GM23248 (cell line): ENCODE results near the gene SLC34A1. TPM values are rescaled to one million over a fixed set of nuclear protein-coding genes. Genes with fewer than 3 reads are reported as not detected.

Experiments used
- DNase-seq: peaks from one replicate; pipeline ENCODE4 v3.0.0-alpha.2; 2015
- H2AFZ ChIP-seq: fragments of 200-600 bp; sonication (generic); 2 replicates; pipeline ENCODE4 v1.6.1; 2016; ENCODE audit warnings: antibody characterized with exemption
- H3F3A ChIP-seq: fragments of 200-600 bp; sonication (generic); 2 replicates; pipeline ENCODE4 v1.6.1; 2016; ENCODE audit warnings: mild to moderate bottlenecking, antibody characterized with exemption, mixed run types; ENCODE audit not compliant: insufficient read depth
- H3K27ac ChIP-seq: fragments of 200-600 bp; sonication (generic); 2 replicates; pipeline ENCODE4 v1.5.1; 2016; ENCODE audit warnings: mild to moderate bottlenecking
- H3K27me3 ChIP-seq: fragments of 200-600 bp; sonication (generic); replicated peaks from 2 replicates; pipeline ENCODE4 v1.6.1; 2016; ENCODE audit warnings: mild to moderate bottlenecking; ENCODE audit not compliant: insufficient read depth
- H3K36me3 ChIP-seq: fragments of 200-600 bp; sonication (generic); 2 replicates; pipeline ENCODE4 v1.6.1; 2016; ENCODE audit warnings: low read depth, mild to moderate bottlenecking
- H3K4me1 ChIP-seq: fragments of 200-600 bp; sonication (generic); 2 replicates; pipeline ENCODE4 v1.6.1; 2016; ENCODE audit warnings: mild to moderate bottlenecking; ENCODE audit not compliant: insufficient read depth
- H3K4me2 ChIP-seq: fragments of 200-600 bp; sonication (generic); one replicate; pipeline ENCODE4 v1.6.1; 2016; ENCODE audit warnings: mild to moderate bottlenecking; ENCODE audit not compliant: unreplicated experiment
- H3K4me3 ChIP-seq: fragments of 200-600 bp; sonication (generic); 2 replicates; pipeline ENCODE4 v1.5.1; 2016; ENCODE audit warnings: mild to moderate bottlenecking
- H3K79me2 ChIP-seq: fragments of 200-600 bp; sonication (generic); 2 replicates; pipeline ENCODE4 v1.6.1; 2016; ENCODE audit warnings: mild to moderate bottlenecking; ENCODE audit not compliant: insufficient read depth
- H3K9ac ChIP-seq: fragments of 200-600 bp; sonication (generic); 2 replicates; pipeline ENCODE4 v1.6.1; 2016; ENCODE audit warnings: mild to moderate bottlenecking
- H3K9me2 ChIP-seq: fragments of 200-600 bp; sonication (generic); 2 replicates; pipeline ENCODE4 v1.6.1; 2016; ENCODE audit warnings: mixed run types, mild to moderate bottlenecking, moderate library complexity; ENCODE audit not compliant: insufficient read depth
- H3K9me3 ChIP-seq: fragments of 200-600 bp; sonication (generic); one replicate; pipeline ENCODE4 v1.6.1; 2017; ENCODE audit warnings: low read depth
- H4K20me1 ChIP-seq: fragments of 200-600 bp; sonication (generic); 2 replicates; pipeline ENCODE4 v1.6.0; 2016; ENCODE audit not compliant: insufficient read depth
- EZH2 ChIP-seq: fragments of 200-600 bp; sonication (generic); IDR thresholded peaks from 2 replicates; pipeline ENCODE4 v1.6.1; 2018; ENCODE audit warnings: antibody characterized with exemption, mild to moderate bottlenecking; ENCODE audit not compliant: insufficient read depth, poor library complexity, severe bottlenecking
- EZH2phosphoT487 ChIP-seq: fragments of 200-600 bp; sonication (generic); IDR thresholded peaks from 2 replicates; pipeline ENCODE4 v1.6.1; 2018; ENCODE audit warnings: antibody characterized with exemption, moderate library complexity, mild to moderate bottlenecking, low read depth; ENCODE audit not compliant: insufficient read depth
- WGBS, 2 experiments: methylation state at CpG; one replicate each; pipeline ENCODE4 v1.1.6; 2015 to 2017; ENCODE audit warnings: low lambda C conversion rate in 2 of 2, low coverage in 1 of 2; ENCODE audit errors: missing lambda C conversion rate in 2 of 2; 5-methylcytosine and 5-hydroxymethylcytosine counted together
- in situ Hi-C: fragments of 300-500 bp; cut with MboI; formaldehyde crosslinking; loops from 2 replicates; pipeline ENCODE4 v1.15.0; 2020
- polyA plus RNA-seq: library from polyadenylated mRNA; unstranded; fragments of >200 nt; fragmentation: Nextera tagmentation; extraction: Ambion mirVana; gene quantifications from 2 replicates; pipeline ENCODE4 v1.2.1, GENCODE V29; 2016
- total RNA-seq: library from RNA; depleted of rRNA; stranded (reverse); fragments of >200 nt; shearing (Covaris generic); gene quantifications from 2 replicates; pipeline ENCODE4 v1.2.3, GENCODE V29; 2014

Gene SLC34A1
- total and polyA plus RNA-seq, 2 experiments from 2014 or later = not detected

GRCh38 chr5:177349762-177350161 lies 34.5 kb upstream of the SLC34A1 start:
- H4K20me1 ChIP-seq = no peaks in the 10 kb centered on the region
- H3K9me2 ChIP-seq = no peaks in the 10 kb centered on the region
- H3K4me1 ChIP-seq = peaks cover 17% of the 10 kb centered on the region
- H3F3A ChIP-seq = no peaks in the 10 kb centered on the region
- 0 out of 2 replicates have a peak overlapping the region, but pooled peaks have one; percentile 90 for H3K9ac ChIP-seq
- in situ Hi-C loops = no loop called here
- TF ChIP-seq EZH2 (no peak), EZH2phosphoT487 (no peak)
- H3K27ac ChIP-seq = no peak overlapping the region
- no peaks in the 10 kb centered on the region for H3K27me3 ChIP-seq
- 70 to 77% methylated on average over 5 of the region's 5 CpGs for WGBS, 2 experiments
- H3K36me3 ChIP-seq = no peaks in the 10 kb centered on the region; the same call in 1 of the 2 replicates
- DNase-seq = no peak
- H3K4me2 ChIP-seq = peak overlapping the region; percentile 82
- no peak overlapping the region for H2AFZ ChIP-seq
- no peaks in the 10 kb centered on the region for H3K9me3 ChIP-seq
- H3K79me2 ChIP-seq = peaks cover 65% of the 10 kb centered on the region
- peak overlapping the region; percentile 86 for H3K4me3 ChIP-seq

GRCh38 chr5:177350776-177351391 lies 33.4 kb upstream of the SLC34A1 start:
- Histone ChIP-seq H3K9ac (peak overlapping the region; percentile 90), H3K4me1 (peaks cover 17% of the 10 kb centered on the region), H4K20me1 (no peaks in the 10 kb centered on the region), H3K9me3 (no peaks in the 10 kb centered on the region), H3K4me3 (peak overlapping the region; percentile 86), H3K4me2 (peak overlapping the region; percentile 82), H3K9me2 (no peaks in the 10 kb centered on the region), H3K36me3 (no peaks in the 10 kb centered on the region; the same call in 1 of the 2 replicates), H2AFZ (peak overlapping the region; percentile 99), H3K27ac (peak overlapping the region; percentile 89), H3K79me2 (peaks cover 54% of the 10 kb centered on the region), H3F3A (no peaks in the 10 kb centered on the region), H3K27me3 (no peaks in the 10 kb centered on the region)
- in situ Hi-C loops = no loop called here
- TF ChIP-seq EZH2 = no peak
- no peak for TF ChIP-seq EZH2phosphoT487
- 10 to 13% methylated on average over 19 of the region's 19 CpGs for WGBS, 2 experiments
- peak; percentile 35 for DNase-seq

- Histone ChIP-seq H3F3A (no peaks in the 10 kb centered on the region), H3K79me2 (peaks cover 46% of the 10 kb centered on the region), H3K4me1 (peaks cover 17% of the 10 kb centered on the region), H4K20me1 (no peaks in the 10 kb centered on the region), H3K4me3 (peak within 1 kb of the TSS; percentile 86), H3K9me2 (no peaks in the 10 kb centered on the region), H3K9ac (peak within 1 kb of the TSS; percentile 90), H3K27me3 (no peaks in the 10 kb centered on the region), H3K9me3 (no peaks in the 10 kb centered on the region), H2AFZ (peak within 1 kb of the TSS; percentile 99), H3K4me2 (peak within 1 kb of the TSS; percentile 82), H3K27ac (peak within 1 kb of the TSS; percentile 89), H3K36me3 (no peaks in the 10 kb centered on the region; the same call in 1 of the 2 replicates)
- no peak for TF ChIP-seq EZH2
- TF ChIP-seq EZH2phosphoT487 = no peak
- DNase-seq = peak; percentile 98
- in situ Hi-C loops = no loop called here
- WGBS, 2 experiments = 8 to 12% methylated on average over 49 to 55 of the region's 55 CpGs
Measured at GRCh38 chr5:177351392-177352329, 32.6 kb upstream of the SLC34A1 start, which contains the start of gene LMAN2. LMAN2 (minus strand) TSS chr5:177351668; CDS start chr5:177351647, 21 bp downstream.

GRCh38 chr5:177353093-177353492 lies 31.1 kb upstream of the SLC34A1 start:
- no peaks in the 10 kb centered on the region for H3K27me3 ChIP-seq

More at GRCh38 chr5:177353093-177353492, 31.1 kb upstream of the SLC34A1 start:
- H3K4me1 ChIP-seq = peaks cover 17% of the 10 kb centered on the region
- in situ Hi-C loops = no loop called here
- H3K36me3 ChIP-seq = no peaks in the 10 kb centered on the region; the same call in 1 of the 2 replicates
- no peaks in the 10 kb centered on the region for H3K9me2 ChIP-seq
- H3K4me2 ChIP-seq = no peak overlapping the region
- H3K9me3 ChIP-seq = no peaks in the 10 kb centered on the region
- H3K79me2 ChIP-seq = peaks cover 32% of the 10 kb centered on the region
- TF ChIP-seq EZH2phosphoT487 (no peak), EZH2 (no peak)
- no peaks in the 10 kb centered on the region for H4K20me1 ChIP-seq
- H3K9ac ChIP-seq = no peak overlapping the region
- H2AFZ ChIP-seq = no peak overlapping the region
- 81 to 88% methylated on average over 5 of the region's 5 CpGs for WGBS, 2 experiments
- H3K27ac ChIP-seq = no peak overlapping the region
- no peak overlapping the region for H3K4me3 ChIP-seq
- no peak for DNase-seq
- no peaks in the 10 kb centered on the region for H3F3A ChIP-seq
